Measurements from ENCODE around the gene CPNE5. TPM values are rescaled to one million over a fixed set of nuclear protein-coding genes. Genes with fewer than 3 reads are reported as not detected.

Gene CPNE5
- total RNA-seq, 4 donors from 2014 or later = 3.0 to 8.3 (median 3.3) TPM; not detected in 1

GRCh38 chr6:36734486-36735060 is 104.7 kb downstream of the CPNE5 start:
- Histone ChIP-seq H3K9me3 (no peaks in the 10 kb centered on the region), H3K4me1 (peaks cover 14 to 18% (median 15%) of the 10 kb centered on the region in 4 donors), H3K27ac (peak overlapping the region; percentile 75 to 89 (median 83)), H3K27me3 (no peaks in the 10 kb centered on the region), H3K36me3 (no peaks in the 10 kb centered on the region), H3K4me3 (no peak overlapping the region)
- 88% methylated on average over 5 of the region's 7 CpGs; no CpG with 5 or more reads in 1 of the 2 donors for WGBS, 2 donors (ENCODE audit: low coverage in 1 of 2)
- intact Hi-C loops (cut with DNase I; ENCODE audit: low total_unique reads) (no loop called here), in situ Hi-C loops (cut with MboI; ENCODE audit: low pct_ligation_motif_present in 1 of 4, low pct_unique_long_range_greater_than_20kb in 1 of 4, low sequenced_read_pairs in 3 of 4) (no loop called here)
- no peak for TF ChIP-seq EP300 (IDR thresholded peaks at IDR 0.05; ENCODE audit: low read depth)
- TF ChIP-seq CTCF (IDR thresholded peaks at IDR 0.05) = no peak
- TF ChIP-seq POLR2AphosphoS5 (IDR thresholded peaks at IDR 0.05) = no peak
- no peak for TF ChIP-seq POLR2A (IDR thresholded peaks at IDR 0.05)
- no peak for DNase-seq

GRCh38 chr6:36733300-36733699 is 105.9 kb downstream of the CPNE5 start:
- 74 to 89% methylated on average over 5 of the region's 5 CpGs for WGBS, 2 donors (ENCODE audit: low coverage in 1 of 2)
- intact Hi-C loops (cut with DNase I; ENCODE audit: low total_unique reads) (no loop called here), in situ Hi-C loops (cut with MboI; ENCODE audit: low pct_ligation_motif_present in 1 of 4, low pct_unique_long_range_greater_than_20kb in 1 of 4, low sequenced_read_pairs in 3 of 4) (no loop called here)
- H3K4me3 ChIP-seq = no peak overlapping the region
- peaks cover 14 to 18% (median 15%) of the 10 kb centered on the region in 4 donors for H3K4me1 ChIP-seq
- H3K27ac ChIP-seq = no peak overlapping the region
- H3K9me3 ChIP-seq = no peaks in the 10 kb centered on the region
- TF ChIP-seq CTCF (IDR thresholded peaks at IDR 0.05) (no peak), EP300 (IDR thresholded peaks at IDR 0.05; ENCODE audit: low read depth) (no peak), POLR2AphosphoS5 (IDR thresholded peaks at IDR 0.05) (no peak), POLR2A (IDR thresholded peaks at IDR 0.05) (no peak)
- H3K36me3 ChIP-seq = no peaks in the 10 kb centered on the region
- DNase-seq = no peak
- H3K27me3 ChIP-seq = no peaks in the 10 kb centered on the region

- no peak for DNase-seq
- no peak overlapping the region for H3K27ac ChIP-seq
- in situ Hi-C loops (cut with MboI; ENCODE audit: low pct_ligation_motif_present in 1 of 4, low pct_unique_long_range_greater_than_20kb in 1 of 4, low sequenced_read_pairs in 3 of 4) (no loop called here), intact Hi-C loops (cut with DNase I; ENCODE audit: low total_unique reads) (no loop called here)
- WGBS, 2 donors (ENCODE audit: low coverage in 1 of 2) = 83 to 94% methylated on average over 4 to 12 of the region's 12 CpGs
- H3K36me3 ChIP-seq = no peaks in the 10 kb centered on the region
- H3K4me3 ChIP-seq = no peak overlapping the region
- H3K27me3 ChIP-seq = no peaks in the 10 kb centered on the region
- TF ChIP-seq CTCF (IDR thresholded peaks at IDR 0.05) (no peak), POLR2A (IDR thresholded peaks at IDR 0.05) (no peak), POLR2AphosphoS5 (IDR thresholded peaks at IDR 0.05) (no peak), EP300 (IDR thresholded peaks at IDR 0.05; ENCODE audit: low read depth) (no peak)
- H3K9me3 ChIP-seq = no peaks in the 10 kb centered on the region
- H3K4me1 ChIP-seq = peaks cover 14 to 18% (median 15%) of the 10 kb centered on the region in 4 donors
Measured at GRCh38 chr6:36731622-36732310, 107.5 kb downstream of the CPNE5 start.

GRCh38 chr6:36730424-36731380 is 108.5 kb downstream of the CPNE5 start:
- WGBS, 2 donors (ENCODE audit: low coverage in 1 of 2) = 84 to 90% methylated on average over 5 to 14 of the region's 15 CpGs
- TF ChIP-seq EP300 (IDR thresholded peaks at IDR 0.05; ENCODE audit: low read depth) (no peak), POLR2A (IDR thresholded peaks at IDR 0.05) (no peak), POLR2AphosphoS5 (IDR thresholded peaks at IDR 0.05) (no peak), CTCF (IDR thresholded peaks at IDR 0.05) (no peak)
- intact Hi-C loops (cut with DNase I; ENCODE audit: low total_unique reads) = no loop called here

More at GRCh38 chr6:36730424-36731380, 108.5 kb downstream of the CPNE5 start:
- H3K9me3 ChIP-seq = no peaks in the 10 kb centered on the region
- no peak overlapping the region for H3K27ac ChIP-seq
- no peaks in the 10 kb centered on the region for H3K36me3 ChIP-seq
- in situ Hi-C loops (cut with MboI; ENCODE audit: low pct_ligation_motif_present in 1 of 4, low pct_unique_long_range_greater_than_20kb in 1 of 4, low sequenced_read_pairs in 3 of 4) = no loop called here
- no peak overlapping the region for H3K4me3 ChIP-seq
- no peaks in the 10 kb centered on the region for H3K27me3 ChIP-seq
- peaks cover 9 to 13% (median 11%) of the 10 kb centered on the region in 4 donors for H3K4me1 ChIP-seq
- no peak for DNase-seq

All from transverse colon (tissue), 4 donors.